Measurements from ENCODE around the gene NISCH. TPM values are rescaled to one million over a fixed set of nuclear protein-coding genes. Genes with fewer than 3 reads are reported as not detected.

NISCH gene
- total RNA-seq, 1 experiment from 2014 or later: 72.8 TPM

- intact Hi-C loops (cut with micrococcal nuclease): loop anchor here (5.0 kb wide), 1 partner anchor 153 kb away; no protein-coding TSS in a partner anchor
- RAD21 ChIA-PET (ENCODE audit: low non-redundant PET in 1 of 2, low total read pairs in 2 of 2, uncharacterized antibody in 2 of 2, unreplicated experiment in 2 of 2): no interaction called here
Observed at GRCh38 chr3:52444860-52445793, 10.3 kb upstream of the NISCH start, which contains the start of gene SEMA3G. Gene SEMA3G, minus strand, starts transcription at chr3:52445103. Its CDS starts 76 bp downstream, at chr3:52445027.

More at GRCh38 chr3:52444860-52445793, 10.3 kb upstream of the NISCH start, which contains the start of gene SEMA3G:
- H3K4me2 ChIP-seq (ENCODE audit: low read length): peak within 1 kb of the TSS; percentile 82
- no peaks in the 10 kb centered on the region for H3K9me2 ChIP-seq (ENCODE audit: insufficient read depth)
- peak within 1 kb of the TSS; percentile 46 to 55 for H3K4me3 ChIP-seq (replicated peaks in 1 of 2; ENCODE audit: low read depth in 1 of 2, low read length in 2 of 2)
- CTCF ChIA-PET: interaction anchor here (1.1 to 1.7 kb wide), 2 partner anchors 21 to 33 kb away, joined by 3 to 9 read pairs; no protein-coding TSS in a partner anchor
- H3K4me1 ChIP-seq (ENCODE audit: control insufficient read depth in 1 of 2, insufficient read depth in 2 of 2, low read length in 2 of 2): peaks cover 8 to 23% of the 10 kb centered on the region in 2 experiments
- no peaks in the 10 kb centered on the region for H3K79me2 ChIP-seq (ENCODE audit: insufficient read depth, low read length)
- no peaks in the 10 kb centered on the region for H3K9me3 ChIP-seq (ENCODE audit: control insufficient read depth in 1 of 2, insufficient read depth in 1 of 2, low read depth in 1 of 2, low read length in 2 of 2)
- peak within 1 kb of the TSS; percentile 65 for H3K9ac ChIP-seq (ENCODE audit: low read length)
- no TSS peak for BruUV-seq (replicated peaks)
- TF ChIP-seq POLR2A (IDR thresholded peaks at IDR 0.05; ENCODE audit: borderline replicate concordance, extremely low read depth, insufficient read depth, insufficient read length) (peak; percentile 98), CTCF (IDR thresholded peaks at IDR 0.05 in 2 of 3, conservative IDR thresholded peaks at IDR 0.05 in 1 of 3; ENCODE audit: borderline replicate concordance in 1 of 3, insufficient read depth in 1 of 3, low read depth in 2 of 3, low read length in 2 of 3) (peak in 2 of 3 experiments; percentile 42 to 57; a peak in 4 of 6 replicates), POLR2AphosphoS5 (IDR thresholded peaks at IDR 0.05; ENCODE audit: low read depth, low read length) (peak; percentile 96), ZNF274 (IDR thresholded peaks at IDR 0.05; ENCODE audit: low read depth, low read length) (no peak), ZFX (IDR thresholded peaks at IDR 0.05) (peak; percentile 20; the same call in 1 of the 2 replicates), ELF1 (IDR thresholded peaks at IDR 0.05; ENCODE audit: borderline replicate concordance, low read depth) (no peak)
- ATAC-seq: peak; percentile 90
- peak; percentile 74 for DNase-seq (ENCODE audit: low read depth, low spot score)
- no peaks in the 10 kb centered on the region for H3K27me3 ChIP-seq (ENCODE audit: insufficient read depth, low read length)
- H2AFZ ChIP-seq (ENCODE audit: low read depth, low read length, poor library complexity, severe bottlenecking): peak within 1 kb of the TSS; percentile 65
- no peaks in the 10 kb centered on the region for H3K36me3 ChIP-seq (ENCODE audit: control insufficient read depth in 1 of 2, insufficient read depth in 2 of 2, low read length in 2 of 2)
- POLR2A ChIA-PET: interaction anchor here (1.2 kb wide), 1 partner anchor 12 kb away, joined by 3 read pairs; no protein-coding TSS in a partner anchor
- H3K27ac ChIP-seq (ENCODE audit: low read depth, low read length): peak within 1 kb of the TSS; percentile 55; the same call in 1 of the 2 replicates
- H4K20me1 ChIP-seq (ENCODE audit: insufficient read depth): no peaks in the 10 kb centered on the region

All from HCT116 (cell line).